AG04449 (cell line): ENCODE results near the gene DBT.
A peak's percentile ranks its signal among the peaks of the same experiment; 100 is the strongest.
"Not testable (repeated sequence)": the region's sequence is repeated elsewhere in the genome, so short reads cannot be mapped to it uniquely, and the experiment has no call there.

Experiments
- CTCF ChIA-PET: fragments of 350-600 bp; formaldehyde crosslinking; extraction: SDS; loops from one replicate; lab custom pipeline; 2021; ENCODE audit warnings: antibody characterized with exemption; lab: Yijun Ruan, JAX
- POLR2A ChIA-PET: fragments of 400-600, 350-600 bp; formaldehyde crosslinking; extraction: SDS; loops from one replicate; lab custom pipeline; 2020; ENCODE audit warnings: antibody characterized with exemption, inconsistent platforms; lab: Yijun Ruan, JAX
- DNase-seq: peaks from one replicate; pipeline ENCODE4 v3.0.0-alpha.2; 2010; ENCODE audit warnings: low read depth, low spot score
- H3K4me3 ChIP-seq: 2 replicates; pipeline ENCODE4 v1.5.1; 2011; ENCODE audit warnings: low read depth, mild to moderate bottlenecking, control low read depth, low read length
- TF ChIP-seq, protein P1 (sequence below): IDR thresholded peaks from one replicate; pipeline ENCODE4 v1.5.1; 2011; ENCODE audit warnings: mild to moderate bottlenecking, moderate library complexity, low read length, control low read depth, inconsistent platforms; ENCODE audit not compliant: insufficient read depth; ENCODE audit errors: missing control alignments

The DBT gene

DNA sequence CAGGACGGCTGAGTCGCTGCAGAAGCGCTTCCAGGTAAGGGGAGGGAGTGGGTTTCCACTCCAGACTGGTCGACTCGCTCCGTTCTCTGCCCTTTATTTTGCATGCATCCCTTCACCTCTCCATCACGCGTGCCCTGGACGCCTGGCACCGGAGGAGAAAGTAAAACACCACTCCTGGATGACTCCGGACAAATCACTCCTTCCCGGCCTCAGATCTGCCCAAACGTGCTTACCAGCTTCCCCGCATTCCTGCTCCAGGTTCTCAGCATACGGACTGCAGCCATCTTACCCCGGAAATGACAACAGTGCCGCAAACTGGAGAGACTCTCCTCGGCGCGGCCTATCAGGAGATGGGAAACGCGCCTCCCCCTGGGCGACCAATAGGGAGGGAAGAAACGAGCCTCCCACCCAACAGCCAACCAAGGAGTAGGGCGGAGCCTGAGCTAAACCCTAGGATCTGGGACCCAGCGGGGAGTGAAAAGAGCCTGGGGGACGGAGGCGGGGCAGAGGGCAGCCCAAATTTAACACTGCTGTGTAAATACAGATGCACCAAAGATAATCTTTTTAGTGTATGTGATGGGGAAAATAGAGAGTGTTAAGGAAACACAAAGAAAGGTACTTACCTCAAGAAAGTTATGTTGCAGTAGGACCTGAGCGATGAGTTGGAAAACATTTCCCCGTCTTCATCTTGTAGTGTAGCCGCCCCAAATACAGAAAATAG lies at the start of gene DBT:
Gene DBT, minus strand, starts transcription at position 298 of the 721 bp plus-strand sequence. Its CDS starts 14 bp downstream, at position 284.
- H3K4me3 ChIP-seq, result peak within 1 kb of the TSS; percentile 93
- POLR2A ChIA-PET, result interaction anchor here (0.6 to 1.3 kb wide), 5 partner anchors 12 to 1295 kb away, joined by 3 to 11 read pairs (median 4); partner anchors contain the start of genes RTCA and SLC35A3
- TF ChIP-seq, protein P1, sequence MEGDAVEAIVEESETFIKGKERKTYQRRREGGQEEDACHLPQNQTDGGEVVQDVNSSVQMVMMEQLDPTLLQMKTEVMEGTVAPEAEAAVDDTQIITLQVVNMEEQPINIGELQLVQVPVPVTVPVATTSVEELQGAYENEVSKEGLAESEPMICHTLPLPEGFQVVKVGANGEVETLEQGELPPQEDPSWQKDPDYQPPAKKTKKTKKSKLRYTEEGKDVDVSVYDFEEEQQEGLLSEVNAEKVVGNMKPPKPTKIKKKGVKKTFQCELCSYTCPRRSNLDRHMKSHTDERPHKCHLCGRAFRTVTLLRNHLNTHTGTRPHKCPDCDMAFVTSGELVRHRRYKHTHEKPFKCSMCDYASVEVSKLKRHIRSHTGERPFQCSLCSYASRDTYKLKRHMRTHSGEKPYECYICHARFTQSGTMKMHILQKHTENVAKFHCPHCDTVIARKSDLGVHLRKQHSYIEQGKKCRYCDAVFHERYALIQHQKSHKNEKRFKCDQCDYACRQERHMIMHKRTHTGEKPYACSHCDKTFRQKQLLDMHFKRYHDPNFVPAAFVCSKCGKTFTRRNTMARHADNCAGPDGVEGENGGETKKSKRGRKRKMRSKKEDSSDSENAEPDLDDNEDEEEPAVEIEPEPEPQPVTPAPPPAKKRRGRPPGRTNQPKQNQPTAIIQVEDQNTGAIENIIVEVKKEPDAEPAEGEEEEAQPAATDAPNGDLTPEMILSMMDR, result no peak
- DNase-seq, result peak; percentile 65
- CTCF ChIA-PET, result interaction anchor here (0.7 kb wide), 1 partner anchor 438 kb away, joined by 3 read pairs; no protein-coding TSS in a partner anchor

DNA sequence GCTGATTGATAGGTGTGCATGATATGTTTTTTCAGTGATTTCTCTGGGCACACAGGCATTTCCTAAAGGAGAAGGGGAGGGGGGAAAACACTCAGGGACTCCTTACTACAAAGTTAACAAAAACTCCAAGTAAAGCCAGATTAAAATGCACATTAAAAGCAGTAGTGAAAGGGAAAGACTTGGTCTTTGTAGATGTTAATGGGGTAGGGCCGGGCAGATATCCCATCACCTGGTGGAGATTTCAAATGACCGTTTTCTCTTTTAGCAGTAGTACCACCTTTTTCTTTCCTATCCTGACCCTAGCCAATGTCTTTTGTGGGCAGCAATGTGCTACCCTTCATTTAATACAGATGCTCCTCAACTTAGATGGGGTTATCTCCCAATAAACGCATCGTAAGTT lies 48.9 kb upstream of the DBT start:
- TF ChIP-seq, protein P1, result no peak
- no peak for DNase-seq
- ChIA-PET CTCF (interaction anchor here (0.8 to 0.9 kb wide), 2 partner anchors 10 to 162 kb away, joined by 3 to 4 read pairs; no protein-coding TSS in a partner anchor), POLR2A (interaction anchor here (1.8 kb wide), 1 partner anchor 32 kb away, joined by 4 read pairs; the partner anchor contains the start of gene RTCA)
- H3K4me3 ChIP-seq, result no peak overlapping the region

DNA sequence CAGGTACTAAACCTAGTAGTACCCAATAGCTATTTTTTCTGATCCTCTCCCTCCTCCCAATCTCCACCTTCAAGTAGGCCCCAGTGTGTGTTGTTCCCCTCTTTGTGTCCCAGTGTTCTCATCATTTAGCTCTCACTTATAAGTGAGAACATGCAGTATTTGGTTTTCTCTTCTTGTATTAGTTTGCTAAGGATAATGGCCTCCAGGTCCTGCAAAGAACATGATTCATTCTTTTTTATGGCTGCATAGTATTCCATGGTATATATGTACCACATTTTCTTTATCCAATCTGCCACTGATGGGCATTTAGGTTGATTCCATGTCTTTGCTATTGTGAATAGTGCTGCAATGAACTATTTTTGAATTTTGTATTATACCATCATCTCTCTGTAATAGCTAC lies 47.4 kb upstream of the DBT start:
- DNase-seq, CTCF ChIA-PET, H3K4me3 ChIP-seq, POLR2A ChIA-PET: not testable (repeated sequence)

DNA sequence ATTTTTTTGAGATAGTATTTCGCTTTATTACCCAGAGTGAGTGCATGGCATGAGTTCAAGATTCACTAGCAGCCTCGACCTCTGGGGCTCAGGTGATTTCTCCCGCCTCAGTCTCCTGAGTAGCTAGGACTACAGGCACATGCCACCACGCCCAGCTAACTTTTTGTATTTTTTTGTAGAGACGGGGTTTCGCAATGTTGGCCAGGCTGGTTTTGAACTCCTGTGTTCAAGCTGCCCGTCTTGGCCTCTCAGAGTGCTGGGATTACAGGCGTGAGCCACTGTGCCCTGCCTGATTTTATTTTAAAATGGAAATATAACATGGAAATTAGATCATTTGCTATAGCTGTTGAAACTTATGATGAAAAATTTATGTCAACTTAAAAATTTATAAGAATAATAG lies 46.5 kb upstream of the DBT start:
- TF ChIP-seq, protein P1, result no peak
- DNase-seq, result no peak
- POLR2A ChIA-PET, result interaction anchor here (0.6 kb wide), 2 partner anchors 9 to 56 kb away, joined by 3 read pairs; partner anchors contain the start of gene CDC14A
- CTCF ChIA-PET, result no interaction called here
- no peak overlapping the region for H3K4me3 ChIP-seq

DNA sequence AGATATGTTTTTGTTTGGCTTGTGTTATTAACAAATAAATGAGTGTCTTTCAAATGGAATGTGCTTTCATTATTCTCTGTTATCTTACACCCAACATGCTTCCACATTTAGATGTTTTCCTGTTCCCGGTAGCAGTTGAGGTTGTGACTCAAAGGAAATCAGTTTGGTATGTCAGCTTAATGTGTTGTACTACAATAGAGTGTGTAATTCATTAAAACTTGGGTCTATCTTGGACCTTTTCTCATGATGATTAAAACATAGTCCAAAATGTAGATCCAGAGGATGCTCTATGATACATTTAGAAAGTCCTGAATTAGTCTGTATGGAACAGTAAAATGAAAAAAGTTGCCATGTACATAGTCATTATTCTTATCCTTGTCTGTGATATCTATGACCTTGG lies 43.1 kb upstream of the DBT start:
- H3K4me3 ChIP-seq, result no peak overlapping the region
- no peak for DNase-seq
- ChIA-PET POLR2A (no interaction called here), CTCF (no interaction called here)
- TF ChIP-seq, protein P1, result no peak

DNA sequence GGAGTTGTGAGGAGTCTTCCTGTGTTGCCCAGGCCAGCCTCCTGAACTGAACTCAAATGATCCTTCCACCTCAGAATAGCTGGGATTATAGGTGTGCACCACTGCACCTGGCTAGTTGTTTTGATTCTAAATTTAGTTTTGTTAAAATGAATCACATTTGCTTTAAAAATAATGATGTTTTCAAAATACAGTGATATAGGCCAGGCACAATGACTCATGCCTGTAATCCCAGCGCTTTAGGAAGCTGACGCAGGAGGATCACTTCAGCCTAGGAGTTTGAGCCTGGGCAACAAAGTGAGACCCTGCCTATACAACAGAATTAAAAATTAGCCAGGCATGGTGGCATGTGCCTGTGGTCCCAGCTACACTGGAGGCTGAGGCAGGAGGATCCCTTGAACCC lies 40.7 kb upstream of the DBT start:
- TF ChIP-seq, protein P1, result no peak
- ChIA-PET POLR2A (interaction anchor here (0.9 kb wide), 1 partner anchor 62 kb away, joined by 3 read pairs; the partner anchor contains the start of gene CDC14A), CTCF (interaction anchor here (1.3 to 2.3 kb wide), 2 partner anchors 15 to 169 kb away, joined by 3 to 15 read pairs; no protein-coding TSS in a partner anchor)
- DNase-seq, result no peak
- no peak overlapping the region for H3K4me3 ChIP-seq
